Measurements from ENCODE around the gene CUL2. TPM values are rescaled to one million over a fixed set of nuclear protein-coding genes. Genes with fewer than 3 reads are reported as not detected.

Gene CUL2
- total RNA-seq, 2 experiments from 2014 or later, result 30.1 to 32.4 TPM

DNA sequence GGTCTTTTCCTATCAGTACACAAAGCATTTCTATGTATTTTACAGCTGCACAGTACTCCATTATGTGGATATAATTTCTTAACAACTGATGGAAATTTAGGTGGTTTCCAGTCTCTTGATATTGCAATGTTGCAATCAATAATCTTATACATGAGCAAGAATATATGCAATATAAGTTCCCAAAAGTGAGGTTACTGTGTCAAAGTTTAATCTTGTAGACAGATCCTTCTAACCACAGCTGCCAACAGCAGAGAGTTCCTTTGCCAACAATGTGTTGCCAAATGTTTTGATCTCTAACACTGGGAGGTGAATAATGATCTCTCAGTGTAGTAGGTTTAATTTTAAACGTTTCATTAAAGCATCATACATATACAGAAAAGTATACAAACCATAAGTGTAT, 54.5 kb downstream of the CUL2 start:
- Histone ChIP-seq H3K4me3 (ENCODE audit: low read length) (no peak overlapping the region), H3K36me3 (ENCODE audit: insufficient read depth, low read length) (peaks cover 63% of the 10 kb centered on the region), H3K27me3 (ENCODE audit: control insufficient read depth in 1 of 2, insufficient read depth in 2 of 2, low read length in 2 of 2) (no peaks in the 10 kb centered on the region), H3K27ac (ENCODE audit: low read depth in 1 of 2, low read length in 2 of 2) (no peak overlapping the region), H3K9me3 (ENCODE audit: control insufficient read depth in 1 of 2, insufficient read depth in 1 of 2, low read length in 2 of 2) (no peaks in the 10 kb centered on the region), H3K4me1 (ENCODE audit: insufficient read depth, low read length) (no peaks in the 10 kb centered on the region)
- no peak for DNase-seq
- ATAC-seq (ENCODE audit: poor library complexity), result no peak
- Mint-ChIP-seq H3K4me3 (no peak overlapping the region), H3K4me1 (ENCODE audit: low read depth) (peaks cover 10% of the 10 kb centered on the region), H3K27me3 (no peaks in the 10 kb centered on the region), H3K9me3 (no peaks in the 10 kb centered on the region), H3K27ac (peak overlapping the region; percentile 4), H3K36me3 (ENCODE audit: low read depth) (peaks cover 78% of the 10 kb centered on the region)
- intact Hi-C loops (cut with DNase I, micrococcal nuclease), result no loop called here
- ChIA-PET CTCF (interaction anchor here (1.3 kb wide), 1 partner anchor 10 kb away, joined by 4 read pairs; no protein-coding TSS in a partner anchor), POLR2A (no interaction called here)
- TF ChIP-seq, protein P1, sequence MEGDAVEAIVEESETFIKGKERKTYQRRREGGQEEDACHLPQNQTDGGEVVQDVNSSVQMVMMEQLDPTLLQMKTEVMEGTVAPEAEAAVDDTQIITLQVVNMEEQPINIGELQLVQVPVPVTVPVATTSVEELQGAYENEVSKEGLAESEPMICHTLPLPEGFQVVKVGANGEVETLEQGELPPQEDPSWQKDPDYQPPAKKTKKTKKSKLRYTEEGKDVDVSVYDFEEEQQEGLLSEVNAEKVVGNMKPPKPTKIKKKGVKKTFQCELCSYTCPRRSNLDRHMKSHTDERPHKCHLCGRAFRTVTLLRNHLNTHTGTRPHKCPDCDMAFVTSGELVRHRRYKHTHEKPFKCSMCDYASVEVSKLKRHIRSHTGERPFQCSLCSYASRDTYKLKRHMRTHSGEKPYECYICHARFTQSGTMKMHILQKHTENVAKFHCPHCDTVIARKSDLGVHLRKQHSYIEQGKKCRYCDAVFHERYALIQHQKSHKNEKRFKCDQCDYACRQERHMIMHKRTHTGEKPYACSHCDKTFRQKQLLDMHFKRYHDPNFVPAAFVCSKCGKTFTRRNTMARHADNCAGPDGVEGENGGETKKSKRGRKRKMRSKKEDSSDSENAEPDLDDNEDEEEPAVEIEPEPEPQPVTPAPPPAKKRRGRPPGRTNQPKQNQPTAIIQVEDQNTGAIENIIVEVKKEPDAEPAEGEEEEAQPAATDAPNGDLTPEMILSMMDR (IDR thresholded peaks at IDR 0.05), result no peak

DNA sequence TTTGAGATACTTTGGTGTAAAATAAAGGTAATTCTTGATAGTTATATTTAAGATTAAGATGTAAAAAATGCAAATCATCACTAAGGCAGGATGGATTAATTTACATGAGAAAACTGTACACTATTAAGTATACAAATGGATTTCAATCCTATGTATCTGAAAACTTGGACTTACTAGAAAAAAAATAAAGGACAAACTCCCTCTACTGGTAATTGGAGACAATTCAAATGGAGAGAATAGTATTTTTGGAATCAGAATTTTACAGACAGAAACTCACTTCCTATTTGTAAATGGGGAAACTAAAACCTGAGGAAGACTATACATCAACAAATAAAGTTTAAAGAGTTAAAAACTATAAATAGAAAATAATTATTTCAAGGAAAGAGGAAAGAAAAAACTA, 62.6 kb downstream of the CUL2 start:
- H3K4me1 ChIP-seq (ENCODE audit: insufficient read depth, low read length), result no peaks in the 10 kb centered on the region
- no peak overlapping the region for H3K4me3 Mint-ChIP-seq
- no peaks in the 10 kb centered on the region for H3K9me3 ChIP-seq (ENCODE audit: control insufficient read depth in 1 of 2, insufficient read depth in 1 of 2, low read length in 2 of 2)
- no peaks in the 10 kb centered on the region for H3K9me3 Mint-ChIP-seq
- H3K36me3 Mint-ChIP-seq (ENCODE audit: low read depth), result peaks cover 82% of the 10 kb centered on the region
- ChIA-PET POLR2A (interaction anchor here (0.6 kb wide), 1 partner anchor 71 kb away, joined by 3 read pairs; no protein-coding TSS in a partner anchor), CTCF (interaction anchor here (0.6 to 2.5 kb wide), 4 partner anchors 10 to 1158 kb away, joined by 3 to 12 read pairs (median 4); no protein-coding TSS in a partner anchor)
- no peak overlapping the region for H3K4me3 ChIP-seq (ENCODE audit: low read length)
- ATAC-seq (ENCODE audit: poor library complexity) (no peak), DNase-seq (no peak)
- H3K4me1 Mint-ChIP-seq (ENCODE audit: low read depth), result no peaks in the 10 kb centered on the region
- H3K36me3 ChIP-seq (ENCODE audit: insufficient read depth, low read length), result peaks cover 70% of the 10 kb centered on the region
- no peak overlapping the region for H3K27ac ChIP-seq (ENCODE audit: low read depth in 1 of 2, low read length in 2 of 2)
- H3K27me3 Mint-ChIP-seq, result no peaks in the 10 kb centered on the region
- TF ChIP-seq, protein P1 (IDR thresholded peaks at IDR 0.05), result peak; percentile 44
- no peaks in the 10 kb centered on the region for H3K27me3 ChIP-seq (ENCODE audit: control insufficient read depth in 1 of 2, insufficient read depth in 2 of 2, low read length in 2 of 2)
- no peak overlapping the region for H3K27ac Mint-ChIP-seq
- intact Hi-C loops (cut with DNase I, micrococcal nuclease), result loop anchor here in 1 of 2 experiments (1.0 kb wide), 1 partner anchor 33 kb away; no protein-coding TSS in a partner anchor

DNA sequence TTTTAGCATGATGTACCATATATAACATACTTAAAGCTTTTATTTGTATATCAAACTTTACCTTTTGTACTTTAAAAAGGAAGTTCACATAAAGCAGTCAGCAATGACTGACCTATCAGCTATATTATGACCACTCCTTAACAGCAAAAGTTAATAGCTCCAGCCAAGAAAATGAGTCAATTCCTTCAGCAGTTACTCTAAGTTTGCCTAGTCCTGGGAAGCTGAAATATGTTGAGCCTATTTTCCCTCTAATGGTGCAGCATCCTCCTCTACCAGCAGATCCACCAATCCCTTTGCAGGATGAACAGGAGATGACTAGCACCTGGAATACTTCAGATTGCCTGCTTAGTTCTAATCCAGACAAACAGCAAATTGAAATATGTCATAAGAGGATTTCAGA, 64.2 kb downstream of the CUL2 start:
- H3K27ac ChIP-seq (ENCODE audit: low read depth in 1 of 2, low read length in 2 of 2), result no peak overlapping the region
- TF ChIP-seq, protein P1 (IDR thresholded peaks at IDR 0.05), result no peak
- H3K4me1 ChIP-seq (ENCODE audit: insufficient read depth, low read length), result no peaks in the 10 kb centered on the region
- Mint-ChIP-seq H3K36me3 (ENCODE audit: low read depth) (peaks cover 79% of the 10 kb centered on the region), H3K9me3 (no peaks in the 10 kb centered on the region), H3K4me1 (ENCODE audit: low read depth) (no peaks in the 10 kb centered on the region), H3K4me3 (no peak overlapping the region), H3K27ac (peak overlapping the region; percentile 70), H3K27me3 (no peaks in the 10 kb centered on the region)
- peaks cover 59% of the 10 kb centered on the region for H3K36me3 ChIP-seq (ENCODE audit: insufficient read depth, low read length)
- H3K27me3 ChIP-seq (ENCODE audit: control insufficient read depth in 1 of 2, insufficient read depth in 2 of 2, low read length in 2 of 2), result no peaks in the 10 kb centered on the region
- no peak for ATAC-seq (ENCODE audit: poor library complexity)
- intact Hi-C loops (cut with DNase I, micrococcal nuclease), result no loop called here
- no peaks in the 10 kb centered on the region for H3K9me3 ChIP-seq (ENCODE audit: control insufficient read depth in 1 of 2, insufficient read depth in 1 of 2, low read length in 2 of 2)
- no peak for DNase-seq
- ChIA-PET CTCF (interaction anchor here (0.7 to 1.8 kb wide), 4 partner anchors 10 to 307 kb away, joined by 3 to 4 read pairs (median 4); no protein-coding TSS in a partner anchor), POLR2A (interaction anchor here (1.3 kb wide), 1 partner anchor 14 kb away, joined by 4 read pairs; no protein-coding TSS in a partner anchor)
- no peak overlapping the region for H3K4me3 ChIP-seq (ENCODE audit: low read length)
